ENCODE data around the gene ZNF555.
"Not testable (repeated sequence)": the region's sequence is repeated elsewhere in the genome, so short reads cannot be mapped to it uniquely, and the experiment has no call there.

The ZNF555 gene

GRCh38 chr19:2887391-2887914, 46.2 kb downstream of the ZNF555 start:
- peak; percentile 77 to 82 for DNase-seq (ENCODE audit: low read depth in 2 of 2)

GRCh38 chr19:2888731-2889224, 47.5 kb downstream of the ZNF555 start:
- TF ChIP-seq CTCF (IDR thresholded peaks at IDR 0.05; ENCODE audit: low read depth, low read length): no peak
- no peak for DNase-seq (ENCODE audit: low read depth in 2 of 2)
- H3K4me3 ChIP-seq (replicated peaks in 1 of 2; ENCODE audit: low read depth in 2 of 2, low read length in 2 of 2): no peak overlapping the region

More at GRCh38 chr19:2887391-2887914, 46.2 kb downstream of the ZNF555 start:
- TF ChIP-seq CTCF (IDR thresholded peaks at IDR 0.05; ENCODE audit: low read depth, low read length): peak; percentile 63
- no peak overlapping the region for H3K4me3 ChIP-seq (replicated peaks in 1 of 2; ENCODE audit: low read depth in 2 of 2, low read length in 2 of 2)

- DNase-seq (ENCODE audit: low read depth in 2 of 2); H3K4me3 ChIP-seq (replicated peaks in 1 of 2; ENCODE audit: low read depth in 2 of 2, low read length in 2 of 2): not testable (repeated sequence)
Measured at GRCh38 chr19:2890531-2890930, 49.3 kb downstream of the ZNF555 start.

GRCh38 chr19:2896694-2897093, 55.4 kb downstream of the ZNF555 start:
- TF ChIP-seq CTCF (IDR thresholded peaks at IDR 0.05; ENCODE audit: low read depth, low read length): no peak
- no peak for DNase-seq (ENCODE audit: low read depth in 2 of 2)
- H3K4me3 ChIP-seq (replicated peaks in 1 of 2; ENCODE audit: low read depth in 2 of 2, low read length in 2 of 2): no peak overlapping the region

GRCh38 chr19:2900296-2901252, 59.3 kb downstream of the ZNF555 start, which contains the start of gene ZNF57:
Gene ZNF57 (plus strand): TSS chr19:2900928. CDS start chr19:2901046, 118 bp downstream.
- peak; percentile 99 to 100 for DNase-seq (ENCODE audit: low read depth in 2 of 2)
- peak within 1 kb of the TSS; percentile 88 to 96 for H3K4me3 ChIP-seq (replicated peaks in 1 of 2; ENCODE audit: low read depth in 2 of 2, low read length in 2 of 2)
- no peak for TF ChIP-seq CTCF (IDR thresholded peaks at IDR 0.05; ENCODE audit: low read depth, low read length)

- no peak overlapping the region for H3K4me3 ChIP-seq (replicated peaks in 1 of 2; ENCODE audit: low read depth in 2 of 2, low read length in 2 of 2)
- DNase-seq (ENCODE audit: low read depth in 2 of 2): no peak
- TF ChIP-seq CTCF (IDR thresholded peaks at IDR 0.05; ENCODE audit: low read depth, low read length): no peak
Measured at GRCh38 chr19:2902590-2903218, 61.4 kb downstream of the ZNF555 start.

- not testable (repeated sequence) for DNase-seq (ENCODE audit: low read depth in 2 of 2); H3K4me3 ChIP-seq (replicated peaks in 1 of 2; ENCODE audit: low read depth in 2 of 2, low read length in 2 of 2)
Measured at GRCh38 chr19:2903326-2903725, 62.1 kb downstream of the ZNF555 start.
